Panc1 (cell line): ENCODE results near the gene PANK1. TPM values are rescaled to one million over a fixed set of nuclear protein-coding genes. Genes with fewer than 3 reads are reported as not detected.

Source experiments
- ATAC-seq: fragments of 200-7000 bp; cut with Tn5 transposase; 2 replicates; pipeline ENCODE4 v1.9.1; 2020; ENCODE audit warnings: mild to moderate bottlenecking, moderate library complexity
- BruUV-seq: library from RNA; stranded (reverse); fragments of 400-500 nt; replicated peaks from 2 replicates; lab custom pipeline; 2021; lab: Mats Ljungman, UMichigan
- CTCF ChIA-PET: fragments of 300-600 bp; sonication (Branson Sonifier 250); formaldehyde crosslinking; loops from one replicate; lab custom pipeline; 2022; ENCODE audit warnings: antibody characterized with exemption; lab: Charles Lee
- POLR2A ChIA-PET: fragments of 300-600 bp; sonication (Branson Sonifier 250); formaldehyde crosslinking; loops from one replicate; lab custom pipeline; 2022; ENCODE audit warnings: antibody characterized with exemption; lab: Charles Lee
- DNase-seq: peaks from one replicate; pipeline ENCODE4 v3.0.0-alpha.2; 2010; ENCODE audit warnings: low read depth, low spot score
- H3K27ac ChIP-seq: 2 replicates; pipeline ENCODE4 v1.5.1; 2011; ENCODE audit warnings: mild to moderate bottlenecking, low read length, inconsistent platforms
- H3K27me3 ChIP-seq: fragments of 200-500 bp; sonication (Bioruptor generic); 2 replicates; pipeline ENCODE4 v1.6.0; 2014; ENCODE audit warnings: low read length, inconsistent platforms; ENCODE audit not compliant: control insufficient read depth, insufficient read depth
- H3K36me3 ChIP-seq: fragments of 200-500 bp; sonication (Bioruptor generic); 2 replicates; pipeline ENCODE4 v1.5.1; 2014; ENCODE audit warnings: inconsistent platforms, mild to moderate bottlenecking, low read length, moderate library complexity; ENCODE audit not compliant: control insufficient read depth, insufficient read depth
- H3K4me1 ChIP-seq: 2 replicates; pipeline ENCODE4 v1.5.1; 2011; ENCODE audit warnings: inconsistent platforms, mild to moderate bottlenecking, low read length, moderate library complexity; ENCODE audit not compliant: control insufficient read depth, insufficient read depth
- H3K4me3 ChIP-seq, 2 experiments: 2 replicates each; pipeline ENCODE4 v1.5.1; 2011 to 2012; ENCODE audit warnings: low read depth in 2 of 2, low read length in 2 of 2, mild to moderate bottlenecking in 2 of 2, inconsistent platforms in 1 of 2, moderate library complexity in 1 of 2
- H3K9me3 ChIP-seq: fragments of 200-500 bp; sonication (Bioruptor generic); 2 replicates; pipeline ENCODE4 v1.5.1; 2014; ENCODE audit warnings: low read depth, mild to moderate bottlenecking, inconsistent platforms, low read length, moderate library complexity; ENCODE audit not compliant: control insufficient read depth, insufficient read depth
- POLR2AphosphoS5 ChIP-seq: IDR thresholded peaks from 2 replicates; pipeline ENCODE4 v1.6.1; 2012; ENCODE audit warnings: mild to moderate bottlenecking, low read depth, low read length, moderate library complexity
- SIN3A ChIP-seq: IDR thresholded peaks from 2 replicates; pipeline ENCODE4 v1.6.1; 2012; ENCODE audit warnings: low read depth, mild to moderate bottlenecking, low read length, moderate library complexity, borderline replicate concordance; ENCODE audit not compliant: insufficient read depth
- TCF7L2 ChIP-seq: IDR thresholded peaks from 2 replicates; pipeline ENCODE4 v1.6.1; 2011; ENCODE audit warnings: mild to moderate bottlenecking, low read depth, low read length, inconsistent platforms
- in situ Hi-C: cut with HindIII; loops from 2 replicates; pipeline ENCODE4 v1.10.0; 2016; ENCODE audit warnings: low sequenced_read_pairs, low pct_unique_long_range_greater_than_20kb
- intact Hi-C: fragments of 100-400 bp; cut with micrococcal nuclease; formaldehyde crosslinking; loops from one replicate; pipeline ENCODE4 v1.10.0; 2022; ENCODE audit not compliant: unreplicated experiment
- total RNA-seq: library from RNA; stranded (reverse); gene quantifications from one replicate; pipeline ENCODE4 v1.2.1, GENCODE V29; 2021; ENCODE audit not compliant: unreplicated experiment
- TF ChIP-seq, protein P1 (sequence below), 2 experiments: IDR thresholded peaks; 2 replicates each; pipeline ENCODE4 v1.6.1; 2011 to 2012; ENCODE audit warnings: low read depth in 2 of 2, control low read depth in 1 of 2, low read length in 1 of 2, mild to moderate bottlenecking in 1 of 2, moderate library complexity in 1 of 2; ENCODE audit not compliant: insufficient read depth in 1 of 2
- TF ChIP-seq, protein P2 (sequence below): fragments of 450-650 bp; IDR thresholded peaks from 2 replicates; pipeline ENCODE4 v1.5.1; 2017; ENCODE audit warnings: mild to moderate bottlenecking

Gene PANK1
- total RNA-seq, 1 experiment from 2014 or later, result 11.0 TPM

GRCh38 chr10:89600041-89600440, 45.0 kb downstream of the PANK1 start:
- ATAC-seq, result no peak

GRCh38 chr10:89593043-89593442, 52.0 kb downstream of the PANK1 start:
- DNase-seq (no peak), ATAC-seq (no peak)
- Histone ChIP-seq H3K4me3 (no peak overlapping the region), H3K27ac (no peak overlapping the region), H3K36me3 (no peaks in the 10 kb centered on the region), H3K4me1 (no peaks in the 10 kb centered on the region), H3K27me3 (no peaks in the 10 kb centered on the region), H3K9me3 (no peaks in the 10 kb centered on the region)
- in situ Hi-C loops (no loop called here), intact Hi-C loops (no loop called here)
- TF ChIP-seq, protein P1, sequence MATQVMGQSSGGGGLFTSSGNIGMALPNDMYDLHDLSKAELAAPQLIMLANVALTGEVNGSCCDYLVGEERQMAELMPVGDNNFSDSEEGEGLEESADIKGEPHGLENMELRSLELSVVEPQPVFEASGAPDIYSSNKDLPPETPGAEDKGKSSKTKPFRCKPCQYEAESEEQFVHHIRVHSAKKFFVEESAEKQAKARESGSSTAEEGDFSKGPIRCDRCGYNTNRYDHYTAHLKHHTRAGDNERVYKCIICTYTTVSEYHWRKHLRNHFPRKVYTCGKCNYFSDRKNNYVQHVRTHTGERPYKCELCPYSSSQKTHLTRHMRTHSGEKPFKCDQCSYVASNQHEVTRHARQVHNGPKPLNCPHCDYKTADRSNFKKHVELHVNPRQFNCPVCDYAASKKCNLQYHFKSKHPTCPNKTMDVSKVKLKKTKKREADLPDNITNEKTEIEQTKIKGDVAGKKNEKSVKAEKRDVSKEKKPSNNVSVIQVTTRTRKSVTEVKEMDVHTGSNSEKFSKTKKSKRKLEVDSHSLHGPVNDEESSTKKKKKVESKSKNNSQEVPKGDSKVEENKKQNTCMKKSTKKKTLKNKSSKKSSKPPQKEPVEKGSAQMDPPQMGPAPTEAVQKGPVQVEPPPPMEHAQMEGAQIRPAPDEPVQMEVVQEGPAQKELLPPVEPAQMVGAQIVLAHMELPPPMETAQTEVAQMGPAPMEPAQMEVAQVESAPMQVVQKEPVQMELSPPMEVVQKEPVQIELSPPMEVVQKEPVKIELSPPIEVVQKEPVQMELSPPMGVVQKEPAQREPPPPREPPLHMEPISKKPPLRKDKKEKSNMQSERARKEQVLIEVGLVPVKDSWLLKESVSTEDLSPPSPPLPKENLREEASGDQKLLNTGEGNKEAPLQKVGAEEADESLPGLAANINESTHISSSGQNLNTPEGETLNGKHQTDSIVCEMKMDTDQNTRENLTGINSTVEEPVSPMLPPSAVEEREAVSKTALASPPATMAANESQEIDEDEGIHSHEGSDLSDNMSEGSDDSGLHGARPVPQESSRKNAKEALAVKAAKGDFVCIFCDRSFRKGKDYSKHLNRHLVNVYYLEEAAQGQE (IDR thresholded peaks at IDR 0.05; ENCODE audit: insufficient read depth in 1 of 2, low read depth in 2 of 2, low read length in 1 of 2), result no peak
- TF ChIP-seq TCF7L2, result no peak
- no peak for TF ChIP-seq POLR2AphosphoS5
- TF ChIP-seq, protein P2, sequence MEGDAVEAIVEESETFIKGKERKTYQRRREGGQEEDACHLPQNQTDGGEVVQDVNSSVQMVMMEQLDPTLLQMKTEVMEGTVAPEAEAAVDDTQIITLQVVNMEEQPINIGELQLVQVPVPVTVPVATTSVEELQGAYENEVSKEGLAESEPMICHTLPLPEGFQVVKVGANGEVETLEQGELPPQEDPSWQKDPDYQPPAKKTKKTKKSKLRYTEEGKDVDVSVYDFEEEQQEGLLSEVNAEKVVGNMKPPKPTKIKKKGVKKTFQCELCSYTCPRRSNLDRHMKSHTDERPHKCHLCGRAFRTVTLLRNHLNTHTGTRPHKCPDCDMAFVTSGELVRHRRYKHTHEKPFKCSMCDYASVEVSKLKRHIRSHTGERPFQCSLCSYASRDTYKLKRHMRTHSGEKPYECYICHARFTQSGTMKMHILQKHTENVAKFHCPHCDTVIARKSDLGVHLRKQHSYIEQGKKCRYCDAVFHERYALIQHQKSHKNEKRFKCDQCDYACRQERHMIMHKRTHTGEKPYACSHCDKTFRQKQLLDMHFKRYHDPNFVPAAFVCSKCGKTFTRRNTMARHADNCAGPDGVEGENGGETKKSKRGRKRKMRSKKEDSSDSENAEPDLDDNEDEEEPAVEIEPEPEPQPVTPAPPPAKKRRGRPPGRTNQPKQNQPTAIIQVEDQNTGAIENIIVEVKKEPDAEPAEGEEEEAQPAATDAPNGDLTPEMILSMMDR, result no peak
- no peak for TF ChIP-seq SIN3A
- POLR2A ChIA-PET, result no interaction called here
- CTCF ChIA-PET, result no interaction called here
- BruUV-seq, result no TSS peak

More at GRCh38 chr10:89600041-89600440, 45.0 kb downstream of the PANK1 start:
- Histone ChIP-seq H3K4me3 (no peak overlapping the region), H3K27me3 (no peaks in the 10 kb centered on the region), H3K27ac (no peak overlapping the region), H3K4me1 (no peaks in the 10 kb centered on the region), H3K9me3 (no peaks in the 10 kb centered on the region), H3K36me3 (no peaks in the 10 kb centered on the region)
- intact Hi-C loops, result no loop called here
- no TSS peak for BruUV-seq
- CTCF ChIA-PET, result no interaction called here
- TF ChIP-seq SIN3A, result no peak
- TF ChIP-seq, protein P1 (IDR thresholded peaks at IDR 0.05; ENCODE audit: insufficient read depth in 1 of 2, low read depth in 2 of 2, low read length in 1 of 2), result no peak
- TF ChIP-seq POLR2AphosphoS5, result no peak
- DNase-seq, result no peak
- POLR2A ChIA-PET, result no interaction called here
- in situ Hi-C loops, result no loop called here
